Smooth muscle cell (in vitro differentiated cells): ENCODE data around the gene SYPL2. TPM values are rescaled to one million over a fixed set of nuclear protein-coding genes. Genes with fewer than 3 reads are reported as not detected.

ENCODE experiments used
- DNase-seq: peaks from one replicate; lab custom pipeline; 2025; ENCODE audit not compliant: unreplicated experiment; lab: John Stamatoyannopoulos, UW
- H2AFZ ChIP-seq: fragments of 200-600 bp; sonication (generic); 2 replicates; pipeline ENCODE4 v1.6.0; 2016; ENCODE audit warnings: antibody characterized with exemption, low read depth, mild to moderate bottlenecking
- H3F3A ChIP-seq: fragments of 200-600 bp; sonication (generic); 2 replicates; pipeline ENCODE4 v1.6.0; 2017; ENCODE audit warnings: antibody characterized with exemption, low read depth
- H3K27ac ChIP-seq: fragments of 200-600 bp; sonication (generic); 2 replicates; pipeline ENCODE4 v1.5.1; 2016; ENCODE audit warnings: low read depth, mild to moderate bottlenecking
- H3K27me3 ChIP-seq: fragments of 200-600 bp; sonication (generic); 2 replicates; pipeline ENCODE4 v1.6.1; 2016; ENCODE audit warnings: low read depth, mild to moderate bottlenecking
- H3K36me3 ChIP-seq: fragments of 200-600 bp; sonication (generic); 2 replicates; pipeline ENCODE4 v1.5.1; 2016; ENCODE audit warnings: low read depth
- H3K4me1 ChIP-seq: fragments of 200-600 bp; sonication (generic); 2 replicates; pipeline ENCODE4 v1.5.1; 2016; ENCODE audit warnings: low read depth
- H3K4me2 ChIP-seq: fragments of 200-600 bp; sonication (generic); 2 replicates; pipeline ENCODE4 v1.6.0; 2016; ENCODE audit warnings: mild to moderate bottlenecking
- H3K4me3 ChIP-seq: fragments of 200-600 bp; sonication (generic); 2 replicates; pipeline ENCODE4 v1.5.1; 2016; ENCODE audit warnings: mild to moderate bottlenecking
- H3K79me2 ChIP-seq: fragments of 200-600 bp; sonication (generic); 2 replicates; pipeline ENCODE4 v1.6.0; 2016; ENCODE audit warnings: low read depth, mild to moderate bottlenecking
- H3K9ac ChIP-seq: fragments of 200-600 bp; sonication (generic); 2 replicates; pipeline ENCODE4 v1.6.0; 2016; ENCODE audit warnings: low read depth
- H3K9me3 ChIP-seq: fragments of 200-600 bp; sonication (generic); replicated peaks from 2 replicates; pipeline ENCODE4 v1.5.1; 2016; ENCODE audit warnings: low read depth
- H4K20me1 ChIP-seq: fragments of 200-600 bp; sonication (generic); 2 replicates; pipeline ENCODE4 v1.6.0; 2016; ENCODE audit warnings: low read depth
- WGBS: methylation state at CpG from one replicate; pipeline ENCODE4 v1.1.7; 2016; ENCODE audit warnings: low lambda C conversion rate; 5-methylcytosine and 5-hydroxymethylcytosine counted together
- polyA plus RNA-seq: library from polyadenylated mRNA; unstranded; fragments of >200 nt; fragmentation: Nextera tagmentation; extraction: Ambion mirVana; gene quantifications from 2 replicates; pipeline ENCODE4 v1.2.1, GENCODE V29; 2016
- total RNA-seq: library from RNA; depleted of rRNA; stranded (reverse); fragments of >200 nt; gene quantifications from 2 replicates; pipeline ENCODE4 v1.2.3, GENCODE V29; 2014
- TF ChIP-seq, protein P1 (sequence below): fragments of 200-600 bp; sonication (generic); IDR thresholded peaks from 2 replicates; pipeline ENCODE4 v1.5.1; 2017; ENCODE audit warnings: borderline replicate concordance, mild to moderate bottlenecking, antibody characterized with exemption; ENCODE audit not compliant: insufficient read depth, poor library complexity, severe bottlenecking

Gene SYPL2
- total and polyA plus RNA-seq, 2 experiments from 2014 or later = not detected

DNA sequence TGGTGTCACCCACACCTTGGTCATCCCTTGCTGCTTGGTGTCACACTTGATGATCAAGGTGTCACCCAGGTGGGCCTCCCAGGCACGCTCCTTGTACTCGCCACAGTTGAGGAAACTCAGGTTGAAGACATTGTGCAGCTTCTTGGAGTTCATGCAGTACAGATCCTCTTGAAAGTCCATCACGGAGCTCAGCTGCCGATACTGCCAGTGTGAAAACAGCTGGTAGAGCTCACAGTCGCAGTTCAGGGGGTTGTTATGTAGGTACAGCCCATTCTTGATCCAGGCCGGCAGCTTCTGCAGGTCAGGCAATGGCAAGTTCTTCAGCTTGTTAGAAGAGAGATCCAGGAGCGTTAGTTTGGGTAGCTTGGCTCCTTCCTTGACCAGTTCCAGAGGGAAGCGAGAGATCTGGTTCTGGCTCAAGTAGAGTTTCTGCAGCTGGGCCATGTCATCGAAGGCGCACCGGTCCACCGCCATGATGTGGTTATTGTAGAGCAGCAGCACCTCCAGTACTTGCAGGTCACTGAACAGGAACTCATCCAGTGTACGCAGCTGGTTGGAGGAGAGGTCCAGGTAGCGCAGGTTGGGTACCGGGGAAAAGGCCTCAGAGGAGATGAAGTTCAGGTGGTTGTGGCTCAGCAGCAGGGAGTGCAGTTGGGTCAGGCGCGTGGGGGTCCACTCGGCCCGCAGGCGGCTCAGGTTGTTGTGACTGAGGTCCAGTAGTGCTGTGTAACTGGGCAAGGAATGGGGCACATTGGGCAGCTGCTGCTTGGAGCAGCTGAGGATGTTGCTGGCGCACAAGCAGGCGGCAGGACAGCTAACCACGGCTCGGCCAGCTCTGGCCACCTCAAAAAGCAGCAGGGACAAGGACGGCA is 41.9 kb downstream of the SYPL2 start:
- 94% methylated on average over 25 of the region's 25 CpGs for WGBS

DNA sequence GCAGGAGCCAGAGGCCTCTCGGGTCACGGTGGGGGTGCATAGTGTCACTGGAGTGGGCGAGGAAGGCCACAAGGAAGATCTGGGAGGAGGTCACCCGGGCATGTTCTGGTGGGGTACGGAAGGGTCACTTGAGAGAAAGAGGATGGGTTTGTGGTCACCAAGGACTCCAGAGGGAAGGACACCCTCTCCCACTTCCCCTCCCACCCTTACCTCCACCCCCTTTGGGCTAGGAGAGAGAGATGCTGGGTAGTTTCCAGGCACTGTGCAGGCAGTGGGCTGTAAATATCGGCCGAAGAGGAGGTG is 42.5 kb downstream of the SYPL2 start:
- Histone ChIP-seq H2AFZ (no peak overlapping the region), H3K4me2 (peak overlapping the region; percentile 95), H3K36me3 (no peaks in the 10 kb centered on the region), H3K27me3 (peaks cover 32% of the 10 kb centered on the region), H3F3A (no peaks in the 10 kb centered on the region), H3K79me2 (no peaks in the 10 kb centered on the region), H3K9ac (no peak overlapping the region), H3K4me1 (peaks cover 7% of the 10 kb centered on the region), H3K9me3 (no peaks in the 10 kb centered on the region), H3K4me3 (peak overlapping the region; percentile 64), H4K20me1 (no peaks in the 10 kb centered on the region), H3K27ac (no peak overlapping the region)
- 84% methylated on average over 7 of the region's 7 CpGs for WGBS
- no peak for DNase-seq
- TF ChIP-seq, protein P1, sequence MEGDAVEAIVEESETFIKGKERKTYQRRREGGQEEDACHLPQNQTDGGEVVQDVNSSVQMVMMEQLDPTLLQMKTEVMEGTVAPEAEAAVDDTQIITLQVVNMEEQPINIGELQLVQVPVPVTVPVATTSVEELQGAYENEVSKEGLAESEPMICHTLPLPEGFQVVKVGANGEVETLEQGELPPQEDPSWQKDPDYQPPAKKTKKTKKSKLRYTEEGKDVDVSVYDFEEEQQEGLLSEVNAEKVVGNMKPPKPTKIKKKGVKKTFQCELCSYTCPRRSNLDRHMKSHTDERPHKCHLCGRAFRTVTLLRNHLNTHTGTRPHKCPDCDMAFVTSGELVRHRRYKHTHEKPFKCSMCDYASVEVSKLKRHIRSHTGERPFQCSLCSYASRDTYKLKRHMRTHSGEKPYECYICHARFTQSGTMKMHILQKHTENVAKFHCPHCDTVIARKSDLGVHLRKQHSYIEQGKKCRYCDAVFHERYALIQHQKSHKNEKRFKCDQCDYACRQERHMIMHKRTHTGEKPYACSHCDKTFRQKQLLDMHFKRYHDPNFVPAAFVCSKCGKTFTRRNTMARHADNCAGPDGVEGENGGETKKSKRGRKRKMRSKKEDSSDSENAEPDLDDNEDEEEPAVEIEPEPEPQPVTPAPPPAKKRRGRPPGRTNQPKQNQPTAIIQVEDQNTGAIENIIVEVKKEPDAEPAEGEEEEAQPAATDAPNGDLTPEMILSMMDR = no peak

More for the DNA sequence above, 41.9 kb downstream of the SYPL2 start:
- peaks cover 7% of the 10 kb centered on the region for H3K4me1 ChIP-seq
- H3F3A ChIP-seq = no peaks in the 10 kb centered on the region
- H2AFZ ChIP-seq = no peak overlapping the region
- H3K79me2 ChIP-seq = no peaks in the 10 kb centered on the region
- H3K4me2 ChIP-seq = no peak overlapping the region
- no peaks in the 10 kb centered on the region for H4K20me1 ChIP-seq
- H3K36me3 ChIP-seq = no peaks in the 10 kb centered on the region
- H3K27me3 ChIP-seq = peaks cover 29% of the 10 kb centered on the region
- DNase-seq = no peak
- no peak overlapping the region for H3K27ac ChIP-seq
- H3K9ac ChIP-seq = no peak overlapping the region
- no peaks in the 10 kb centered on the region for H3K9me3 ChIP-seq
- TF ChIP-seq, protein P1 = no peak
- no peak overlapping the region for H3K4me3 ChIP-seq

DNA sequence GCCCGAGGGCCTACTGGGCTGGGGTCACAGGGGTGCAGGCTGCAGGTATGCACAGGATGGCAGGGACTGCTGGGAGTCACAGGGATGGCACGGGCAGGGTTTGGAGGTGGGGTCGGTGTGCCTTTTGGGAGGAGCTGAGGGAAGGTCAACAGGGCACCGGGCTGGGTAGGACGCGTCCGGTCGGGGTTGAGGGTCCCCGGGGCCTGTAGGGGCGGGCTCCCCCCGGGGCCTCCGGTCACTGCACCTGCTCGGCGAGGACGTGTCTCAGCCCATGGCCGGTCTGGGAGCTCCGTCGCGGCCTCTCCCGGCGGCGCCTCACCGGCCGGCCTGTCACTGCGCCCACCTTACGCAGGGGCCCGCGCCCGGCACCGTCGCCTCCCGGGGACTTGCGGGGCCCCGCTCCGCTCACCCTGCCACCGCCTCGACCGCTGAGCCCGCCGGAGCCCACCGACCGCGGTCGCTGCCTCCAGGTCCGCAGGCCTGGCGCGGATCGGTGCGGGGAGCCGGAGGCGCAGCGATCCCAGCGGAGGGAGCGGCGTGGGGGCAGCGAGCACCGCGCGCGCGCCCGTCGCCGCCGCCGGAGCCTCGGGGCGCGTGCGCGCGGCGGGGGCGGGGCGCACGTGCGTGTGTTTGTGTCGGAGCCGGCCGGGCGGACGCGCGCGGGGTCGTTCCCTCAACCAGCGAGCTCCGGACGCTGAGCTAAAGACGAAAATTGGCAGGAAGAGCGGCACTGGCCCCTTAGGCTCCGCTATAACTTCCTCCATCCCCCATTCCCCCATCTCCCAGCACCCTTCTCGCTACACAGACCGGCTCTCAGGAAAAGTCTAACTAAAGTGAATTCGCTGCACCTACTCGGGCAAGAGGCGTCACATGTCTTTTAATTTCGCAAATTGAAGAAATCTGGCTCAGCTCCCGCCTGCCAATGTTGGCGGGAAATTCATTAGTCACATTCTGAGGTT is 43.1 kb downstream of the SYPL2 start, which contains the start of gene AMIGO1:
Gene AMIGO1 (minus strand): TSS at position 552 of the 959 bp plus-strand sequence. CDS start 815 bp downstream, outside the sequence.
- H3K27me3 ChIP-seq = peaks cover 32% of the 10 kb centered on the region
- no peaks in the 10 kb centered on the region for H3K79me2 ChIP-seq
- H2AFZ ChIP-seq = peak within 1 kb of the TSS; percentile 58
- no peaks in the 10 kb centered on the region for H3F3A ChIP-seq
- H3K4me3 ChIP-seq = peak within 1 kb of the TSS; percentile 64
- peak within 1 kb of the TSS; percentile 95 for H3K4me2 ChIP-seq
- TF ChIP-seq, protein P1 = no peak
- no peak within 1 kb of the TSS for H3K9ac ChIP-seq
- H4K20me1 ChIP-seq = no peaks in the 10 kb centered on the region
- no peak within 1 kb of the TSS for H3K27ac ChIP-seq
- WGBS = under 1% methylated on average over 60 of the region's 100 CpGs
- H3K36me3 ChIP-seq = no peaks in the 10 kb centered on the region
- no peak for DNase-seq
- H3K9me3 ChIP-seq = no peaks in the 10 kb centered on the region
- peaks cover 7% of the 10 kb centered on the region for H3K4me1 ChIP-seq
